ENCODE data around the gene ARID1B. TPM values are rescaled to one million over a fixed set of nuclear protein-coding genes. Genes with fewer than 3 reads are reported as not detected.

Gene ARID1B
- total and polyA plus RNA-seq, 2 of the 13 experiments (the other 11 are each of a cell fraction or from before 2014, with no cell fraction given): 20.1 to 32.6 TPM

DNA sequence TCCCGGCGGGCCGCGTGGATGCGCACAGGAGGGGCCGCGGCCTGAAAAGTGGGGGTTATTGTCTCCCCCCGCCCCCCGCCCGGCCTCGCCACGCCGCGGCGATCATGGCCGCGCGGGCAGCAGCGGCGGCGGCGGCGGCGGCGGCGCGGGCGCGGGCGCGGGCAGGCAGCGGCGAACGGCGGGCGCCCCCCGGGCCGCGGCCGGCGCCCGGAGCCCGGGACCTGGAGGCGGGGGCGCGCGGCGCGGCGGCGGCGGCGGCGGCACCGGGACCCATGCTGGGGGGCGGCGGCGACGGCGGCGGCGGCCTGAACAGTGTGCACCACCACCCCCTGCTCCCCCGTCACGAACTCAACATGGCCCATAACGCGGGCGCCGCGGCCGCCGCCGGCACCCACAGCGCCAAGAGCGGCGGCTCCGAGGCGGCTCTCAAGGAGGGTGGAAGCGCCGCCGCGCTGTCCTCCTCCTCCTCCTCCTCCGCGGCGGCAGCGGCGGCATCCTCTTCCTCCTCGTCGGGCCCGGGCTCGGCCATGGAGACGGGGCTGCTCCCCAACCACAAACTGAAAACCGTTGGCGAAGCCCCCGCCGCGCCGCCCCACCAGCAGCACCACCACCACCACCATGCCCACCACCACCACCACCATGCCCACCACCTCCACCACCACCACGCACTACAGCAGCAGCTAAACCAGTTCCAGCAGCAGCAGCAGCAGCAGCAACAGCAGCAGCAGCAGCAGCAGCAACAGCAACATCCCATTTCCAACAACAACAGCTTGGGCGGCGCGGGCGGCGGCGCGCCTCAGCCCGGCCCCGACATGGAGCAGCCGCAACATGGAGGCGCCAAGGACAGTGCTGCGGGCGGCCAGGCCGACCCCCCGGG is 637 bp downstream of the ARID1B start (continued):
- TF ChIP-seq TARDBP (CRISPR knock-in tag; IDR thresholded peaks at IDR 0.05) (no peak), ZNF839 (CRISPR knock-in tag; IDR thresholded peaks at IDR 0.05; ENCODE audit: borderline replicate concordance) (peak; percentile 79; the same call in 1 of the 2 replicates), ATRX (CRISPR knock-in tag; IDR thresholded peaks at IDR 0.05; ENCODE audit: borderline replicate concordance) (no peak), CBX5 (CRISPR knock-in tag; IDR thresholded peaks at IDR 0.05; ENCODE audit: borderline replicate concordance) (no peak), ZNF546 (CRISPR knock-in tag; conservative IDR thresholded peaks at IDR 0.05) (0 out of 2 replicates have a peak, but pooled peaks have one; percentile 33), MAFG (CRISPR knock-in tag; IDR thresholded peaks at IDR 0.05) (no peak), TIGD3 (CRISPR knock-in tag; IDR thresholded peaks at IDR 0.05; ENCODE audit: borderline replicate concordance) (no peak; the same call in 1 of the 2 replicates), PHF8 (CRISPR knock-in tag; IDR thresholded peaks at IDR 0.05) (peak; percentile 31), ZNF766 (CRISPR knock-in tag; IDR thresholded peaks at IDR 0.05; ENCODE audit: borderline replicate concordance) (no peak; the same call in 1 of the 2 replicates), ATF1 (CRISPR knock-in tag; IDR thresholded peaks at IDR 0.05) (no peak), KLF6 (CRISPR knock-in tag; IDR thresholded peaks at IDR 0.05) (peak; percentile 10; the same call in 1 of the 2 replicates), ZNF512 (CRISPR knock-in tag; IDR thresholded peaks at IDR 0.05) (no peak), ONECUT2 (CRISPR knock-in tag; IDR thresholded peaks at IDR 0.05) (no peak), WIZ (CRISPR knock-in tag; IDR thresholded peaks at IDR 0.05) (peak; percentile 34; the same call in 1 of the 2 replicates), ZNF737 (CRISPR knock-in tag; IDR thresholded peaks at IDR 0.05; ENCODE audit: borderline replicate concordance) (no peak), ZNF574 (CRISPR knock-in tag; IDR thresholded peaks at IDR 0.05) (peak; percentile 7; the same call in 1 of the 2 replicates), BRCA1 (CRISPR knock-in tag; IDR thresholded peaks at IDR 0.05) (no peak), ZNF468 (CRISPR knock-in tag; IDR thresholded peaks at IDR 0.05) (no peak), REXO4 (CRISPR knock-in tag; IDR thresholded peaks at IDR 0.05; ENCODE audit: borderline replicate concordance) (no peak), HDAC2 (CRISPR knock-in tag; IDR thresholded peaks at IDR 0.05) (no peak), PAWR (CRISPR knock-in tag; IDR thresholded peaks at IDR 0.05; ENCODE audit: borderline replicate concordance) (no peak), ZNF761 (CRISPR knock-in tag; conservative IDR thresholded peaks at IDR 0.05) (no peak), ZNF451 (CRISPR knock-in tag; IDR thresholded peaks at IDR 0.05) (no peak)
